A549 (cell line): ENCODE measurements around the gene UGT1A3.

Experiments used
- BHLHE40 ChIP-seq: IDR thresholded peaks from 2 replicates; pipeline ENCODE4 v1.6.1; 2012; ENCODE audit warnings: low read depth, low read length, inconsistent platforms
- CEBPB ChIP-seq, 2 experiments: fragments of >200 bp in 1 of 2; sonication (Bioruptor Twin) in 1 of 2; formaldehyde crosslinking in 1 of 2; IDR thresholded peaks; 2 replicates each; pipeline ENCODE4 v1.6.1; 2012 to 2016
- ESRRA ChIP-seq: fragments of 150-350 bp; IDR thresholded peaks from 2 replicates; pipeline ENCODE4 v1.6.1; 2014; ENCODE audit warnings: mild to moderate bottlenecking, low read length, borderline replicate concordance
- MAZ ChIP-seq: fragments of 150-350 bp; IDR thresholded peaks from 2 replicates; pipeline ENCODE4 v1.6.1; 2014; ENCODE audit warnings: antibody characterized with exemption, low read depth, low read length, borderline replicate concordance
- NFE2L2 ChIP-seq: fragments of 150-350 bp; conservative IDR thresholded peaks from 2 replicates; pipeline ENCODE4 v1.6.1; 2014; ENCODE audit warnings: low read length
- NPAS2 ChIP-seq: fragments of 250-450 bp; sonication (Bioruptor Pico); IDR thresholded peaks from 2 replicates; pipeline ENCODE4 v1.8.0; 2022; ENCODE audit warnings: mild to moderate bottlenecking, moderate library complexity, borderline replicate concordance
- PHF8 ChIP-seq: fragments of 200-600 bp; sonication (generic); IDR thresholded peaks from 2 replicates; pipeline ENCODE4 v1.6.1; 2016; ENCODE audit warnings: low read depth, mild to moderate bottlenecking, antibody characterized with exemption, moderate library complexity, borderline replicate concordance
- POLR2A ChIP-seq: IDR thresholded peaks from 2 replicates; pipeline ENCODE4 v1.6.1; 2012; ENCODE audit warnings: mild to moderate bottlenecking, low read length
- RAD21 ChIP-seq, 2 experiments: fragments of >200 bp in 1 of 2; sonication (Bioruptor Twin) in 1 of 2; formaldehyde crosslinking in 1 of 2; IDR thresholded peaks in 1 of 2; conservative IDR thresholded peaks in 1 of 2; 2 replicates in 1 of 2; 3 replicates in 1 of 2; pipeline ENCODE4 v1.6.1; 2012 to 2018; ENCODE audit warnings: inconsistent platforms in 1 of 2
- RFX5 ChIP-seq: fragments of 450-650 bp; IDR thresholded peaks from 2 replicates; pipeline ENCODE4 v1.7.1; 2014; ENCODE audit warnings: antibody characterized with exemption, mild to moderate bottlenecking, moderate library complexity
- SMC3 ChIP-seq: fragments of >200 bp; sonication (Bioruptor Twin); formaldehyde crosslinking; IDR thresholded peaks from 3 replicates; pipeline ENCODE4 v1.6.1; 2018; ENCODE audit warnings: inconsistent platforms
- TF ChIP-seq, protein P1 (sequence below): fragments of >200 bp; sonication (Bioruptor Twin); formaldehyde crosslinking; IDR thresholded peaks from 3 replicates; pipeline ENCODE4 v1.5.1; 2016
- TF ChIP-seq, protein P2 (sequence below): IDR thresholded peaks from 2 replicates; pipeline ENCODE4 v1.6.1; 2012

DNA sequence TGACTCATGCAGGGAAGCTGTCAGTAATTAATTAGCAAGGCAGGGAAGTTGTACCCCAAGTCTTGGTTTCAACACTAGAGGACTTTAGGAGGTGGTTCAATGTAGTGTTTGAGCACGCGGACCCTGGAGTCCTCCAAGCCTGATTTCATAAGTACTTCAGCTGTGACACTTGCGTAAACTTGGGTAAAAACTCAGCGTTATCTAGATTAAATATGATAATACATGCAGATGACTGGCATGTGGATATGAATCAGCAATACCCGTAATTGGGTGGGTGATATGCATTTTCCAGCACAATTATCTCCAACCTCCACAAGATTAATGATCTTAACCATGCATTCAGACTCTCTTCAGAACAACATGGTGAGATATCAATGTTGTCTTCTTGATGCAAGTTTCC lies 41.9 kb upstream of the UGT1A3 start:
- TF ChIP-seq CEBPB (IDR thresholded peaks at IDR 0.05) (no peak), NFE2L2 (no peak), BHLHE40 (no peak), RFX5 (no peak), PHF8 (no peak), NPAS2 (no peak), MAZ (no peak), ESRRA (no peak), SMC3 (no peak), RAD21 (conservative IDR thresholded peaks at IDR 0.05 in 1 of 2, IDR thresholded peaks at IDR 0.05 in 1 of 2) (no peak), POLR2A (no peak)
- TF ChIP-seq, protein P1, sequence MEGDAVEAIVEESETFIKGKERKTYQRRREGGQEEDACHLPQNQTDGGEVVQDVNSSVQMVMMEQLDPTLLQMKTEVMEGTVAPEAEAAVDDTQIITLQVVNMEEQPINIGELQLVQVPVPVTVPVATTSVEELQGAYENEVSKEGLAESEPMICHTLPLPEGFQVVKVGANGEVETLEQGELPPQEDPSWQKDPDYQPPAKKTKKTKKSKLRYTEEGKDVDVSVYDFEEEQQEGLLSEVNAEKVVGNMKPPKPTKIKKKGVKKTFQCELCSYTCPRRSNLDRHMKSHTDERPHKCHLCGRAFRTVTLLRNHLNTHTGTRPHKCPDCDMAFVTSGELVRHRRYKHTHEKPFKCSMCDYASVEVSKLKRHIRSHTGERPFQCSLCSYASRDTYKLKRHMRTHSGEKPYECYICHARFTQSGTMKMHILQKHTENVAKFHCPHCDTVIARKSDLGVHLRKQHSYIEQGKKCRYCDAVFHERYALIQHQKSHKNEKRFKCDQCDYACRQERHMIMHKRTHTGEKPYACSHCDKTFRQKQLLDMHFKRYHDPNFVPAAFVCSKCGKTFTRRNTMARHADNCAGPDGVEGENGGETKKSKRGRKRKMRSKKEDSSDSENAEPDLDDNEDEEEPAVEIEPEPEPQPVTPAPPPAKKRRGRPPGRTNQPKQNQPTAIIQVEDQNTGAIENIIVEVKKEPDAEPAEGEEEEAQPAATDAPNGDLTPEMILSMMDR: no peak
- TF ChIP-seq, protein P2, sequence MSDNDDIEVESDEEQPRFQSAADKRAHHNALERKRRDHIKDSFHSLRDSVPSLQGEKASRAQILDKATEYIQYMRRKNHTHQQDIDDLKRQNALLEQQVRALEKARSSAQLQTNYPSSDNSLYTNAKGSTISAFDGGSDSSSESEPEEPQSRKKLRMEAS: no peak
